Measurements from ENCODE around the gene CRK.
"Not testable (repeated sequence)": the region's sequence is repeated elsewhere in the genome, so short reads cannot be mapped to it uniquely, and the experiment has no call there.

Gene CRK

GRCh38 chr17:1399679-1400512, 56.1 kb downstream of the CRK start, which contains the start of gene YWHAE:
TSS of gene YWHAE (minus strand) at chr17:1400222. CDS start at chr17:1400110, 112 bp downstream.
- H3K27ac ChIP-seq (ENCODE audit: low read length) = peak within 1 kb of the TSS; percentile 76

GRCh38 chr17:1398931-1399678, 56.9 kb downstream of the CRK start:
- Histone ChIP-seq H3F3A (ENCODE audit: insufficient read depth, low read length) (peaks cover 16% of the 10 kb centered on the region), H2AFZ (ENCODE audit: low read length) (no peak overlapping the region), H3K9me2 (replicated peaks; ENCODE audit: insufficient read depth, low read length) (no peaks in the 10 kb centered on the region), H4K20me1 (ENCODE audit: insufficient read depth, low read length) (peaks cover 43% of the 10 kb centered on the region), H3K4me1 (ENCODE audit: low read length) (peaks cover 13% of the 10 kb centered on the region), H3K27me3 (replicated peaks; ENCODE audit: insufficient read depth, low read length) (no peaks in the 10 kb centered on the region), H3K79me2 (ENCODE audit: low read length) (peaks cover 59% of the 10 kb centered on the region), H3K4me3 (ENCODE audit: low read length) (peak overlapping the region; percentile 82), H3K27ac (ENCODE audit: low read length) (peak overlapping the region; percentile 76; the same call in 1 of the 2 replicates), H3K9me3 (replicated peaks; ENCODE audit: insufficient read depth, low read length) (no peaks in the 10 kb centered on the region), H3K4me2 (ENCODE audit: low read depth, low read length) (peak overlapping the region; percentile 74), H3K36me3 (replicated peaks; ENCODE audit: insufficient read depth, low read length) (no peaks in the 10 kb centered on the region; the same call in 1 of the 2 replicates), H3K9ac (ENCODE audit: low read length) (peak overlapping the region; percentile 92)
- DNase-seq = peak; percentile 33
- TF ChIP-seq CTCF (IDR thresholded peaks at IDR 0.05; ENCODE audit: low read length) (no peak), EZH2phosphoT487 (IDR thresholded peaks at IDR 0.05; ENCODE audit: low read length) (no peak), EZH2 (optimal IDR thresholded peaks at IDR 0.05; ENCODE audit: low read depth, low read length) (no peak)

More at GRCh38 chr17:1399679-1400512, 56.1 kb downstream of the CRK start, which contains the start of gene YWHAE:
- Histone ChIP-seq H2AFZ (ENCODE audit: low read length) (peak within 1 kb of the TSS; percentile 57), H3K9me2 (replicated peaks; ENCODE audit: insufficient read depth, low read length) (no peaks in the 10 kb centered on the region), H3K27me3 (replicated peaks; ENCODE audit: insufficient read depth, low read length) (no peaks in the 10 kb centered on the region), H3K9ac (ENCODE audit: low read length) (peak within 1 kb of the TSS; percentile 92), H3K36me3 (replicated peaks; ENCODE audit: insufficient read depth, low read length) (no peaks in the 10 kb centered on the region; the same call in 1 of the 2 replicates), H4K20me1 (ENCODE audit: insufficient read depth, low read length) (peaks cover 36% of the 10 kb centered on the region), H3F3A (ENCODE audit: insufficient read depth, low read length) (peaks cover 8% of the 10 kb centered on the region; the same call in 1 of the 2 replicates), H3K9me3 (replicated peaks; ENCODE audit: insufficient read depth, low read length) (no peaks in the 10 kb centered on the region), H3K4me1 (ENCODE audit: low read length) (peaks cover 13% of the 10 kb centered on the region), H3K4me3 (ENCODE audit: low read length) (peak within 1 kb of the TSS; percentile 82), H3K4me2 (ENCODE audit: low read depth, low read length) (peak within 1 kb of the TSS; percentile 74), H3K79me2 (ENCODE audit: low read length) (peaks cover 51% of the 10 kb centered on the region)
- peak; percentile 98 for DNase-seq
- TF ChIP-seq CTCF (IDR thresholded peaks at IDR 0.05; ENCODE audit: low read length) (no peak), EZH2 (optimal IDR thresholded peaks at IDR 0.05; ENCODE audit: low read depth, low read length) (no peak), EZH2phosphoT487 (IDR thresholded peaks at IDR 0.05; ENCODE audit: low read length) (no peak)

- Histone ChIP-seq H3K9me2 (replicated peaks; ENCODE audit: insufficient read depth, low read length) (no peaks in the 10 kb centered on the region), H4K20me1 (ENCODE audit: insufficient read depth, low read length) (peaks cover 52% of the 10 kb centered on the region), H2AFZ (ENCODE audit: low read length) (no peak overlapping the region), H3K27me3 (replicated peaks; ENCODE audit: insufficient read depth, low read length) (no peaks in the 10 kb centered on the region), H3K4me2 (ENCODE audit: low read depth, low read length) (peak overlapping the region; percentile 74), H3K9ac (ENCODE audit: low read length) (peak overlapping the region; percentile 92; the same call in 1 of the 2 replicates), H3K79me2 (ENCODE audit: low read length) (peaks cover 70% of the 10 kb centered on the region), H3F3A (ENCODE audit: insufficient read depth, low read length) (peaks cover 26% of the 10 kb centered on the region), H3K36me3 (replicated peaks; ENCODE audit: insufficient read depth, low read length) (no peaks in the 10 kb centered on the region; the same call in 1 of the 2 replicates), H3K27ac (ENCODE audit: low read length) (no peak overlapping the region), H3K4me3 (ENCODE audit: low read length) (peak overlapping the region; percentile 82), H3K9me3 (replicated peaks; ENCODE audit: insufficient read depth, low read length) (no peaks in the 10 kb centered on the region), H3K4me1 (ENCODE audit: low read length) (peaks cover 22% of the 10 kb centered on the region)
- DNase-seq = no peak
- no peak for TF ChIP-seq EZH2 (optimal IDR thresholded peaks at IDR 0.05; ENCODE audit: low read depth, low read length)
- no peak for TF ChIP-seq EZH2phosphoT487 (IDR thresholded peaks at IDR 0.05; ENCODE audit: low read length)
- TF ChIP-seq CTCF (IDR thresholded peaks at IDR 0.05; ENCODE audit: low read length) = no peak
These were observed 58.0 kb downstream of the CRK start for GRCh38 chr17:1398028-1398427.

- not testable (repeated sequence) for H3K9me2 ChIP-seq (replicated peaks; ENCODE audit: insufficient read depth, low read length); H3K4me3 ChIP-seq (ENCODE audit: low read length); H3K9ac ChIP-seq (ENCODE audit: low read length); H3K27me3 ChIP-seq (replicated peaks; ENCODE audit: insufficient read depth, low read length); H3K27ac ChIP-seq (ENCODE audit: low read length); H3K36me3 ChIP-seq (replicated peaks; ENCODE audit: insufficient read depth, low read length); H2AFZ ChIP-seq (ENCODE audit: low read length); DNase-seq; H3K9me3 ChIP-seq (replicated peaks; ENCODE audit: insufficient read depth, low read length)
- Histone ChIP-seq H3F3A (ENCODE audit: insufficient read depth, low read length) (peaks cover 26% of the 10 kb centered on the region), H4K20me1 (ENCODE audit: insufficient read depth, low read length) (peaks cover 71% of the 10 kb centered on the region), H3K4me2 (ENCODE audit: low read depth, low read length) (peak overlapping the region; percentile 63; the same call in 1 of the 2 replicates), H3K4me1 (ENCODE audit: low read length) (peaks cover 40% of the 10 kb centered on the region), H3K79me2 (ENCODE audit: low read length) (peaks cover 89% of the 10 kb centered on the region)
These were observed 60.0 kb downstream of the CRK start for GRCh38 chr17:1395876-1396665.

All from MM.1S (cell line).